Duodenal mucosa (tissue), 2 donors: ENCODE data around the gene SGTB.
"Not testable (repeated sequence)": the region's sequence is repeated elsewhere in the genome, so short reads cannot be mapped to it uniquely, and the experiment has no call there.

Source experiments
- H3K27ac ChIP-seq: one replicate; pipeline ENCODE4 v1.7.0; 2013; ENCODE audit warnings: low read depth, low read length
- H3K27me3 ChIP-seq, 2 donors: one replicate each; pipeline ENCODE4 v1.7.0; 2013; ENCODE audit warnings: low read length in 2 of 2, control low read depth in 1 of 2; ENCODE audit not compliant: insufficient read depth in 2 of 2, control insufficient read depth in 1 of 2
- H3K36me3 ChIP-seq, 2 donors: one replicate each; pipeline ENCODE4 v1.7.0; 2013; ENCODE audit warnings: low read length in 2 of 2, control low read depth in 1 of 2; ENCODE audit not compliant: insufficient read depth in 2 of 2, control insufficient read depth in 1 of 2
- H3K4me1 ChIP-seq, 2 donors: one replicate each; pipeline ENCODE4 v1.7.0; 2013; ENCODE audit warnings: low read length in 2 of 2, control low read depth in 1 of 2; ENCODE audit not compliant: insufficient read depth in 2 of 2, control insufficient read depth in 1 of 2
- H3K4me3 ChIP-seq, 2 donors: one replicate each; pipeline ENCODE4 v1.7.0; 2013; ENCODE audit warnings: low read length in 2 of 2, low read depth in 1 of 2
- H3K9ac ChIP-seq, 2 donors: one replicate each; pipeline ENCODE4 v1.7.0; 2013; ENCODE audit warnings: low read length in 2 of 2, low read depth in 1 of 2
- H3K9me3 ChIP-seq, 2 donors: one replicate each; pipeline ENCODE4 v1.7.0; 2013; ENCODE audit warnings: low read length in 2 of 2, control low read depth in 1 of 2; ENCODE audit not compliant: control insufficient read depth in 1 of 2

Gene SGTB

GRCh38 chr5:65640240-65640639, 81.7 kb downstream of the SGTB start:
- H3K27ac ChIP-seq = no peak overlapping the region
- peaks cover 13 to 17% of the 10 kb centered on the region in 2 donors for H3K36me3 ChIP-seq
- no peak overlapping the region for H3K4me3 ChIP-seq
- H3K27me3 ChIP-seq = no peaks in the 10 kb centered on the region
- no peak overlapping the region for H3K9ac ChIP-seq
- H3K4me1 ChIP-seq = no peaks in the 10 kb centered on the region
- H3K9me3 ChIP-seq = no peaks in the 10 kb centered on the region

DNA sequence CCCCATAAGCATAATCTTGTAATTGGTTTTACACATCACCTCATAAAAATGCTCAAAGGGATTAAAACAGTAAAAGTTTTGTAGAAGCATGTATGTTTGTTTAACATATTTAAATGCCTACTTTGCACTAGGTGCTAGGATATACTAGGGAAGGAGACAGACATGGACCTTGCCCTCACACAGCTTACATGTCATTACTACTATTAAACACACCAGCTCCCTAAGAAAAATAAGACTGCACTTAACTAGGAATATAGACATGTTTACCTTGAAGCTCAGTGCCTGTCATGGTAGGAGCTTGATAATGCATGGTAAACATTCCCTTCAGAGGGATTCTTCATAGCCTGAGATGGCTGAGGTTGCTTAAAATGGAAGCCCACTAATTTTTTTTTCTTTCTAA, 90.9 kb downstream of the SGTB start:
- Histone ChIP-seq H3K36me3 (peaks cover 8 to 12% of the 10 kb centered on the region in 2 donors), H3K4me1 (peaks cover 2 to 4% of the 10 kb centered on the region in 2 donors), H3K9ac (no peak overlapping the region), H3K9me3 (no peaks in the 10 kb centered on the region), H3K4me3 (no peak overlapping the region), H3K27ac (no peak overlapping the region), H3K27me3 (no peaks in the 10 kb centered on the region)

DNA sequence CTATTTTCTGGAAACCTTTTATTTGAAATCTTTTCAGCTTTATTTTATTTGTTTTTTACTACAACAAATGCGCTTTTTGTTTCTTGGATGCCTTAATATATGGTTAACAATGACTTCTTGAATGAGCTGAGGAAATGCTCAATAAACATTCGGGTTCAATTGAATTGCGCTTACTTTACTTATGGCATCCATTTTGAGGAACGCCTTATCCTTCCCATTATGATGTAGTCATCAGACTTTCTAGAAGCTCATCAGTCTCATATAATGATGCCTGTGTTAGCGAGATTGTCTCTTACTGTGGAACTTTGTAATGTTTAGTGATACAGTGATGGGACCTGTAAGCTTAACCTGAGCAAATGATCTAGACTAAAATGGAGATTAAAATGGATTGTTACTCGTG, 96.2 kb downstream of the SGTB start:
- Histone ChIP-seq H3K27ac (no peak overlapping the region), H3K4me1 (peaks cover 22 to 24% of the 10 kb centered on the region in 2 donors), H3K9ac (peak overlapping the region in 1 of 2 donors; percentile 70)

GRCh38 chr5:65624571-65625555, 97.0 kb downstream of the SGTB start, which contains the start of the genes SHLD3 and TRAPPC13:
Gene SHLD3 (plus strand): TSS chr5:65625027. CDS start chr5:65629588, 4,561 bp downstream.
Gene TRAPPC13 (plus strand): TSS chr5:65625027. CDS start chr5:65625061, 34 bp downstream.
- Histone ChIP-seq H3K4me1 (peaks cover 22 to 24% of the 10 kb centered on the region in 2 donors), H3K4me3 (peak within 1 kb of the TSS; percentile 98 to 100), H3K36me3 (peaks cover 7 to 8% of the 10 kb centered on the region in 2 donors), H3K9ac (peak within 1 kb of the TSS; percentile 86 to 90), H3K9me3 (no peaks in the 10 kb centered on the region), H3K27ac (peak within 1 kb of the TSS; percentile 69), H3K27me3 (no peaks in the 10 kb centered on the region)

More for the DNA sequence above, 96.2 kb downstream of the SGTB start:
- peaks cover 8 to 10% of the 10 kb centered on the region in 2 donors for H3K36me3 ChIP-seq
- peak overlapping the region; percentile 98 to 100 for H3K4me3 ChIP-seq
- H3K27me3 ChIP-seq = no peaks in the 10 kb centered on the region
- no peaks in the 10 kb centered on the region for H3K9me3 ChIP-seq

- Histone ChIP-seq H3K9ac (peak within 1 kb of the TSS; percentile 86 to 90), H3K4me3 (peak within 1 kb of the TSS; percentile 98 to 100), H3K36me3 (peaks cover 0 to under 1% of the 10 kb centered on the region in 2 donors), H3K4me1 (peaks cover 22 to 24% of the 10 kb centered on the region in 2 donors), H3K27ac (peak within 1 kb of the TSS; percentile 69), H3K9me3 (no peaks in the 10 kb centered on the region), H3K27me3 (no peaks in the 10 kb centered on the region)
These were observed 97.8 kb downstream of the SGTB start, which contains the start of gene TRIM23 for GRCh38 chr5:65624025-65624570. Gene TRIM23 (minus strand): TSS chr5:65624333. CDS start chr5:65624274, 59 bp downstream.

DNA sequence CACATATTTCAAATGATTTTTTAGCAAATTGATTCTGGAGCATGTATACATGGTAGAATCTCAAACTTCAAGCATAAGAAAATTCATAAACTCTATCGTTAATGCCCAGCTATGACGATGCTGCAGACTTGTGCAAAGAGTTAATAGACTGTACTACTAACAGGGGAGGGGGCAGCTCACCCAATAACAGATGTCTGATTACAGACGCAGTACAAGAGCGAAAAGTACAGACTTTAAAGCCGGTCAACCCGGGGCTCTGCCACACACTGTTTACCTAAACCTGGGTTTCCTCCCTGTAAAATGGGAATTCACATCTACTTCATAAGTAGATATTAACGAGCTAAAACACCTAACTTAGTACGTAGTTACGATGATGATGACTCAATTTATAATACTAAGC, 98.4 kb downstream of the SGTB start:
- Histone ChIP-seq H3K27me3 (no peaks in the 10 kb centered on the region), H3K27ac (no peak overlapping the region)

GRCh38 chr5:65621961-65622360, 99.9 kb downstream of the SGTB start:
- H3K27me3 ChIP-seq, H3K9ac ChIP-seq, H3K9me3 ChIP-seq, H3K4me3 ChIP-seq, H3K27ac ChIP-seq, H3K36me3 ChIP-seq: not testable (repeated sequence)
- H3K4me1 ChIP-seq = peaks cover 22 to 24% of the 10 kb centered on the region in 2 donors

More for the DNA sequence above, 98.4 kb downstream of the SGTB start:
- H3K4me3 ChIP-seq = peak overlapping the region; percentile 98 to 100
- H3K9me3 ChIP-seq = no peaks in the 10 kb centered on the region
- H3K36me3 ChIP-seq = no peaks in the 10 kb centered on the region
- H3K9ac ChIP-seq = peak overlapping the region; percentile 86 to 90
- H3K4me1 ChIP-seq = peaks cover 22 to 24% of the 10 kb centered on the region in 2 donors

GRCh38 chr5:65620021-65620420, 101.9 kb downstream of the SGTB start:
- Histone ChIP-seq H3K4me1 (peaks cover 15% of the 10 kb centered on the region in 2 donors), H3K27ac (no peak overlapping the region), H3K36me3 (peaks cover 5 to 22% of the 10 kb centered on the region in 2 donors)

More at GRCh38 chr5:65620021-65620420, 101.9 kb downstream of the SGTB start:
- no peaks in the 10 kb centered on the region for H3K9me3 ChIP-seq
- H3K4me3 ChIP-seq = no peak overlapping the region
- H3K27me3 ChIP-seq = no peaks in the 10 kb centered on the region
- H3K9ac ChIP-seq = no peak overlapping the region
